ENCODE measurements around the gene PIK3AP1. TPM values are rescaled to one million over a fixed set of nuclear protein-coding genes. Genes with fewer than 3 reads are reported as not detected.
A peak's percentile ranks its signal among the peaks of the same experiment; 100 is the strongest.

PIK3AP1 gene
- total and polyA plus RNA-seq, 2 of the 13 experiments (the other 11 are each of a cell fraction or from before 2014, with no cell fraction given), result 3.6 to 13.8 TPM

DNA sequence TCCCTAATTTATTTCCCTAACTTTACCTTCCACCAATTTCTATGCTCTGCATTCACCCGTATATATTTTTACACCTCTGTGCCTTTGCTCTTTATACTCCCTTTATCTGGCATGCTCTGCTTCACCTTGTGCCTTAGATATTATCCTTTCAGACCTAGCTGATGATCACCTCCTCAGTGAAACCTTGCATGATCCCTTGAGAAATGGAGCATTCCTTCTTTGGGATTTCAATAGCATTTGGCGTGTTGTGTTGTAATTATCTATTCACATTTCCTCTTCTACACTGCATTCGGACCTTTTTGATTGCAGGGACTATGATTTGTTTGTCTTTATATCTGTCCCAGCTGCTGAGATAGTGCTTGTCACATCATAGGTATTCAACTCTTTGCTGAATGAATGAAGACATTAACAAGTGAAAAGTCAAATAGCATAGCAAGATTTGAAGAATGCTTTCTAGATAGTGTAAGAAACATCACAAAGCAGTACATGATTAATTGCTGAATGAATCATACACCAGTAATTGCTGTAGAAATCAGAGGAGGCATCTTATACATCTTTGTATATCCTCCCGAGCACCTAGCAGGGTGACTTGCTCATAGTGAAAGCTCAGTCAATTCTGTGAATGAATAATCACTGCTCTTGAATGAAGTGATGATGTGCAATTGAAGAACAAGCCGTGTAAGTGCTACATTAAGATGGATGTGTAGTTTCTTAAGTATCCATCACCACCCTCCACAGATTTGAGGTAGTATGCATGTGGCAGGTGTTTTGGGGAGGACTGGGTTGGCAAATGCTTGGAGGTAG, 131.5 kb downstream of the PIK3AP1 start:
- H3K27me3 ChIP-seq (ENCODE audit: control insufficient read depth in 1 of 2, insufficient read depth in 2 of 2, low read length in 2 of 2), result no peaks in the 10 kb centered on the region; a peak in 1 of 5 replicates
- DNase-seq (ENCODE audit: low spot score) (no peak), ATAC-seq (no peak), FAIRE-seq (no peak)
- H3K9me3 ChIP-seq (ENCODE audit: low read length), result no peaks in the 10 kb centered on the region
- intact Hi-C loops (cut with micrococcal nuclease; ENCODE audit: unreplicated experiment) (loop anchor here (2.0 kb wide), 1 partner anchor 24 kb away; no protein-coding TSS in a partner anchor), in situ Hi-C loops (cut with HindIII; ENCODE audit: extremely low pct_ligation_motif_present, low pct_unique_long_range_greater_than_20kb) (no loop called here)
- no peak for TF ChIP-seq ZNF878 (CRISPR knock-in tag; IDR thresholded peaks at IDR 0.05)
- no peak for TF ChIP-seq KLF13 (CRISPR knock-in tag; IDR thresholded peaks at IDR 0.05)
- TF ChIP-seq GFI1 (CRISPR knock-in tag; IDR thresholded peaks at IDR 0.05; ENCODE audit: borderline replicate concordance), result no peak
- TF ChIP-seq, protein P1, sequence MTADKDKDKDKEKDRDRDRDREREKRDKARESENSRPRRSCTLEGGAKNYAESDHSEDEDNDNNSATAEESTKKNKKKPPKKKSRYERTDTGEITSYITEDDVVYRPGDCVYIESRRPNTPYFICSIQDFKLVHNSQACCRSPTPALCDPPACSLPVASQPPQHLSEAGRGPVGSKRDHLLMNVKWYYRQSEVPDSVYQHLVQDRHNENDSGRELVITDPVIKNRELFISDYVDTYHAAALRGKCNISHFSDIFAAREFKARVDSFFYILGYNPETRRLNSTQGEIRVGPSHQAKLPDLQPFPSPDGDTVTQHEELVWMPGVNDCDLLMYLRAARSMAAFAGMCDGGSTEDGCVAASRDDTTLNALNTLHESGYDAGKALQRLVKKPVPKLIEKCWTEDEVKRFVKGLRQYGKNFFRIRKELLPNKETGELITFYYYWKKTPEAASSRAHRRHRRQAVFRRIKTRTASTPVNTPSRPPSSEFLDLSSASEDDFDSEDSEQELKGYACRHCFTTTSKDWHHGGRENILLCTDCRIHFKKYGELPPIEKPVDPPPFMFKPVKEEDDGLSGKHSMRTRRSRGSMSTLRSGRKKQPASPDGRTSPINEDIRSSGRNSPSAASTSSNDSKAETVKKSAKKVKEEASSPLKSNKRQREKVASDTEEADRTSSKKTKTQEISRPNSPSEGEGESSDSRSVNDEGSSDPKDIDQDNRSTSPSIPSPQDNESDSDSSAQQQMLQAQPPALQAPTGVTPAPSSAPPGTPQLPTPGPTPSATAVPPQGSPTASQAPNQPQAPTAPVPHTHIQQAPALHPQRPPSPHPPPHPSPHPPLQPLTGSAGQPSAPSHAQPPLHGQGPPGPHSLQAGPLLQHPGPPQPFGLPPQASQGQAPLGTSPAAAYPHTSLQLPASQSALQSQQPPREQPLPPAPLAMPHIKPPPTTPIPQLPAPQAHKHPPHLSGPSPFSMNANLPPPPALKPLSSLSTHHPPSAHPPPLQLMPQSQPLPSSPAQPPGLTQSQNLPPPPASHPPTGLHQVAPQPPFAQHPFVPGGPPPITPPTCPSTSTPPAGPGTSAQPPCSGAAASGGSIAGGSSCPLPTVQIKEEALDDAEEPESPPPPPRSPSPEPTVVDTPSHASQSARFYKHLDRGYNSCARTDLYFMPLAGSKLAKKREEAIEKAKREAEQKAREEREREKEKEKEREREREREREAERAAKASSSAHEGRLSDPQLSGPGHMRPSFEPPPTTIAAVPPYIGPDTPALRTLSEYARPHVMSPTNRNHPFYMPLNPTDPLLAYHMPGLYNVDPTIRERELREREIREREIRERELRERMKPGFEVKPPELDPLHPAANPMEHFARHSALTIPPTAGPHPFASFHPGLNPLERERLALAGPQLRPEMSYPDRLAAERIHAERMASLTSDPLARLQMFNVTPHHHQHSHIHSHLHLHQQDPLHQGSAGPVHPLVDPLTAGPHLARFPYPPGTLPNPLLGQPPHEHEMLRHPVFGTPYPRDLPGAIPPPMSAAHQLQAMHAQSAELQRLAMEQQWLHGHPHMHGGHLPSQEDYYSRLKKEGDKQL (CRISPR knock-in tag; IDR thresholded peaks at IDR 0.05; ENCODE audit: low read depth), result no peak
- no peak for TF ChIP-seq HMG20B (CRISPR knock-in tag; conservative IDR thresholded peaks at IDR 0.05)
- TF ChIP-seq ZNF615 (CRISPR knock-in tag; IDR thresholded peaks at IDR 0.05; ENCODE audit: borderline replicate concordance), result no peak
- no peak for TF ChIP-seq ZNF121 (CRISPR knock-in tag; IDR thresholded peaks at IDR 0.05)
- TF ChIP-seq, protein P2, sequence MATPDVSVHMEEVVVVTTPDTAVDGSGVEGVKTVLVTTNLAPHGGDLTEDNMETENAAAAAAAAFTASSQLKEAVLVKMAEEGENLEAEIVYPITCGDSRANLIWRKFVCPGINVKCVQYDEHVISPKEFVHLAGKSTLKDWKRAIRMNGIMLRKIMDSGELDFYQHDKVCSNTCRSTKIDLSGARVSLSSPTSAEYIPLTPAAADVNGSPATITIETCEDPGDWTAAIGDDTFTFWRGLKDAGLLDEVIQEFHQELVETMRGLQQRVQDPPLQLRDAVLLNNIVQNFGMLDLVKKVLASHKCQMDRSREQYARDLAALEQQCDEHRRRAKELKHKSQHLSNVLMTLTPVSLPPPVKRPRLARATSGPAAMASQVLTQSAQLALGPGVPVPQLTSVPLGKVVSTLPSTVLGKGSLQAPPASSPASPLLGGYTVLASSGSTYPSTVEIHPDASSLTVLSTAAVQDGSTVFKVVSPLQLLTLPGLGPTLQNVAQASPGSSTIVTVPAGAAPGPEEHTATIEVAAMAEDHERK (CRISPR knock-in tag; IDR thresholded peaks at IDR 0.05; ENCODE audit: low read depth), result no peak
- no peak for TF ChIP-seq XRCC5 (optimal IDR thresholded peaks at IDR 0.05; ENCODE audit: low read length)
- TF ChIP-seq ZNF317 (CRISPR knock-in tag; IDR thresholded peaks at IDR 0.05), result no peak
- TF ChIP-seq GTF2F1 (IDR thresholded peaks at IDR 0.05; ENCODE audit: low read length), result no peak
- H2AFZ ChIP-seq (ENCODE audit: low read length), result no peak overlapping the region
- peaks cover 23% of the 10 kb centered on the region; the same call in 1 of the 2 replicates for H4K20me1 ChIP-seq (ENCODE audit: insufficient read depth, low read length)
- POLR2A ChIA-PET, result interaction anchor here (2.2 kb wide), 1 partner anchor 8 kb away, joined by 12 read pairs; no protein-coding TSS in a partner anchor
- BruUV-seq (replicated peaks), result no TSS peak
- no peak overlapping the region for H3K27ac ChIP-seq (ENCODE audit: extremely low read length, insufficient read depth, low read length)
- peaks cover 26% of the 10 kb centered on the region for H3K4me1 ChIP-seq (ENCODE audit: insufficient read depth, low read length)
- H3K4me2 ChIP-seq (ENCODE audit: low read depth, low read length), result peak overlapping the region; percentile 90
- 82% methylated on average over 5 of the region's 5 CpGs for WGBS (ENCODE audit: low lambda C conversion rate)
- H3K9ac ChIP-seq (ENCODE audit: insufficient read depth, low read depth, low read length), result no peak overlapping the region
- no peak overlapping the region for H3K4me3 ChIP-seq (replicated peaks in 1 of 3; ENCODE audit: insufficient read depth in 1 of 3, low read depth in 2 of 3, low read length in 3 of 3)
- no peaks in the 10 kb centered on the region for H3K36me3 ChIP-seq (replicated peaks in 1 of 2; ENCODE audit: control insufficient read depth in 1 of 2, insufficient read depth in 2 of 2, low read length in 2 of 2)
- peaks cover 28% of the 10 kb centered on the region for H3K79me2 ChIP-seq (ENCODE audit: insufficient read depth, low read length)
- CTCF ChIA-PET (ENCODE audit: low intra/inter-chr PET ratio, low total read pairs), result no interaction called here
